ENCODE results near the gene PDCD6IP.

PDCD6IP gene

GRCh38 chr3:33865133-33865532 is 66.7 kb downstream of the PDCD6IP start:
- H3K4me3 ChIP-seq (replicated peaks in 1 of 2; ENCODE audit: low read depth in 2 of 2, low read length in 2 of 2) = no peak overlapping the region
- TF ChIP-seq CTCF (IDR thresholded peaks at IDR 0.05; ENCODE audit: low read depth, low read length) = no peak
- DNase-seq (ENCODE audit: low read depth in 2 of 2) = no peak

GRCh38 chr3:33868309-33868708 is 69.9 kb downstream of the PDCD6IP start:
- H3K4me3 ChIP-seq (replicated peaks in 1 of 2; ENCODE audit: low read depth in 2 of 2, low read length in 2 of 2) = no peak overlapping the region
- no peak for TF ChIP-seq CTCF (IDR thresholded peaks at IDR 0.05; ENCODE audit: low read depth, low read length)
- DNase-seq (ENCODE audit: low read depth in 2 of 2) = no peak

- DNase-seq (ENCODE audit: low read depth in 2 of 2) = no peak
Measured at GRCh38 chr3:33869977-33870376, 71.5 kb downstream of the PDCD6IP start.

GRCh38 chr3:33874815-33875214 is 76.4 kb downstream of the PDCD6IP start:
- no peak for TF ChIP-seq CTCF (IDR thresholded peaks at IDR 0.05; ENCODE audit: low read depth, low read length)
- DNase-seq (ENCODE audit: low read depth in 2 of 2) = no peak
- no peak overlapping the region for H3K4me3 ChIP-seq (replicated peaks in 1 of 2; ENCODE audit: low read depth in 2 of 2, low read length in 2 of 2)

More at GRCh38 chr3:33869977-33870376, 71.5 kb downstream of the PDCD6IP start:
- no peak overlapping the region for H3K4me3 ChIP-seq (replicated peaks in 1 of 2; ENCODE audit: low read depth in 2 of 2, low read length in 2 of 2)
- no peak for TF ChIP-seq CTCF (IDR thresholded peaks at IDR 0.05; ENCODE audit: low read depth, low read length)

- no peak for TF ChIP-seq CTCF (IDR thresholded peaks at IDR 0.05; ENCODE audit: low read depth, low read length)
- H3K4me3 ChIP-seq (replicated peaks in 1 of 2; ENCODE audit: low read depth in 2 of 2, low read length in 2 of 2) = no peak overlapping the region
- no peak for DNase-seq (ENCODE audit: low read depth in 2 of 2)
Measured at GRCh38 chr3:33875680-33876079, 77.2 kb downstream of the PDCD6IP start.

GRCh38 chr3:33877187-33877586 is 78.8 kb downstream of the PDCD6IP start:
- DNase-seq (ENCODE audit: low read depth in 2 of 2) = no peak
- no peak for TF ChIP-seq CTCF (IDR thresholded peaks at IDR 0.05; ENCODE audit: low read depth, low read length)
- H3K4me3 ChIP-seq (replicated peaks in 1 of 2; ENCODE audit: low read depth in 2 of 2, low read length in 2 of 2) = no peak overlapping the region

GRCh38 chr3:33879540-33879939 is 81.1 kb downstream of the PDCD6IP start:
- no peak overlapping the region for H3K4me3 ChIP-seq (replicated peaks in 1 of 2; ENCODE audit: low read depth in 2 of 2, low read length in 2 of 2)
- DNase-seq (ENCODE audit: low read depth in 2 of 2) = no peak
- TF ChIP-seq CTCF (IDR thresholded peaks at IDR 0.05; ENCODE audit: low read depth, low read length) = no peak
